HCT116 (cell line): Measurements from ENCODE around the gene DPH5. TPM values are rescaled to one million over a fixed set of nuclear protein-coding genes. Genes with fewer than 3 reads are reported as not detected.

ENCODE experiments used
- ATAC-seq: fragments of 200-7000 bp; cut with Tn5 transposase; 2 replicates; pipeline ENCODE4 v1.9.1; 2020; ENCODE audit warnings: mild to moderate bottlenecking, moderate library complexity
- BruUV-seq: library from RNA; stranded (reverse); fragments of 400-500 nt; replicated peaks from 2 replicates; lab custom pipeline; 2021; lab: Mats Ljungman, UMichigan
- CTCF ChIA-PET: fragments of 300-600 bp; sonication (Branson Sonifier 250); formaldehyde crosslinking; loops from one replicate; lab custom pipeline; 2021; ENCODE audit warnings: antibody characterized with exemption; lab: Charles Lee
- POLR2A ChIA-PET: fragments of 300-600, 350-600 bp; sonication (Branson Sonifier 250); formaldehyde crosslinking; loops from one replicate; lab custom pipeline; 2021; ENCODE audit warnings: antibody characterized with exemption; lab: Charles Lee
- RAD21 ChIA-PET, 2 experiments: fragments of 300-600 bp; sonication (Branson Sonifier 250); formaldehyde crosslinking; loops; one replicate each; lab custom pipeline; 2023; ENCODE audit warnings: low total read pairs in 2 of 2; ENCODE audit not compliant: uncharacterized antibody in 2 of 2, unreplicated experiment in 2 of 2, low non-redundant PET in 1 of 2; lab: Charles Lee
- DNase-seq: peaks from one replicate; pipeline ENCODE4 v3.0.0-alpha.2; 2010; ENCODE audit warnings: low read depth, low spot score
- H2AFZ ChIP-seq: fragments of 200-600 bp; shearing (Covaris generic), sonication (generic); 2 replicates; pipeline ENCODE4 v1.6.1; 2017; ENCODE audit warnings: low read depth, mixed run types, mixed read lengths, antibody characterized with exemption, low read length; ENCODE audit not compliant: poor library complexity, severe bottlenecking
- H3K27ac ChIP-seq: 2 replicates; pipeline ENCODE4 v1.5.1; 2012; ENCODE audit warnings: low read depth, low read length
- H3K27me3 ChIP-seq: fragments of 200-600 bp; sonication (generic); 2 replicates; pipeline ENCODE4 v1.6.1; 2016; ENCODE audit warnings: mixed run types, low read length, mixed read lengths; ENCODE audit not compliant: insufficient read depth
- H3K36me3 ChIP-seq, 2 experiments: fragments of 200-500 bp in 1 of 2; fragments of 200-600 bp in 1 of 2; sonication (Bioruptor generic) in 1 of 2; sonication (generic) in 1 of 2; 2 replicates each; pipeline versions ENCODE4 v1.5.1 to v1.6.1; 2014 to 2016; ENCODE audit warnings: low read length in 2 of 2, inconsistent platforms in 1 of 2, mixed read lengths in 1 of 2, mixed run types in 1 of 2; ENCODE audit not compliant: insufficient read depth in 2 of 2, control insufficient read depth in 1 of 2
- H3K4me1 ChIP-seq, 2 experiments: fragments of 200-600 bp in 1 of 2; sonication (generic) in 1 of 2; 2 replicates each; pipeline versions ENCODE4 v1.5.1 to v1.6.1; 2012 to 2017; ENCODE audit warnings: low read length in 2 of 2, inconsistent platforms in 1 of 2, mild to moderate bottlenecking in 1 of 2, mixed read lengths in 1 of 2, mixed run types in 1 of 2, moderate library complexity in 1 of 2; ENCODE audit not compliant: insufficient read depth in 2 of 2, control insufficient read depth in 1 of 2
- H3K4me2 ChIP-seq: fragments of 200-600 bp; sonication (generic); 2 replicates; pipeline ENCODE4 v1.6.1; 2017; ENCODE audit warnings: mixed run types, low read length, mixed read lengths
- H3K4me3 ChIP-seq, 2 experiments: fragments of 200-600 bp in 1 of 2; sonication (generic) in 1 of 2; replicated peaks in 1 of 2; 2 replicates each; pipeline ENCODE4 v1.5.1; 2011 to 2016; ENCODE audit warnings: low read length in 2 of 2, control low read depth in 1 of 2, low read depth in 1 of 2, mild to moderate bottlenecking in 1 of 2, mixed read lengths in 1 of 2, mixed run types in 1 of 2
- H3K79me2 ChIP-seq: fragments of 200-600 bp; sonication (generic); 2 replicates; pipeline ENCODE4 v1.6.1; 2017; ENCODE audit warnings: mild to moderate bottlenecking, mixed run types, low read length, moderate library complexity, mixed read lengths; ENCODE audit not compliant: insufficient read depth
- H3K9ac ChIP-seq: fragments of 200-600 bp; sonication (generic); 2 replicates; pipeline ENCODE4 v1.6.1; 2016; ENCODE audit warnings: low read length, mixed read lengths
- H3K9me2 ChIP-seq: fragments of 200-600 bp; sonication (generic), shearing (Covaris generic); 2 replicates; pipeline ENCODE4 v1.6.1; 2017; ENCODE audit warnings: mixed run types, mild to moderate bottlenecking, moderate library complexity; ENCODE audit not compliant: insufficient read depth
- H3K9me3 ChIP-seq, 2 experiments: fragments of 200-500 bp in 1 of 2; fragments of 200-600 bp in 1 of 2; sonication (Bioruptor generic) in 1 of 2; sonication (generic) in 1 of 2; 2 replicates each; pipeline ENCODE4 v1.6.1; 2014 to 2017; ENCODE audit warnings: low read length in 2 of 2, mixed read lengths in 2 of 2, inconsistent platforms in 1 of 2, low read depth in 1 of 2, mild to moderate bottlenecking in 1 of 2, mixed run types in 1 of 2, moderate library complexity in 1 of 2; ENCODE audit not compliant: control insufficient read depth in 1 of 2, insufficient read depth in 1 of 2
- H4K20me1 ChIP-seq: fragments of 200-600 bp; sonication (generic), shearing (Covaris generic); 2 replicates; pipeline ENCODE4 v1.6.1; 2017; ENCODE audit warnings: mixed run types, mild to moderate bottlenecking, moderate library complexity; ENCODE audit not compliant: insufficient read depth
- ATF3 ChIP-seq: IDR thresholded peaks from 2 replicates; pipeline ENCODE4 v1.6.1; 2012
- CBX3 ChIP-seq: IDR thresholded peaks from 2 replicates; pipeline ENCODE4 v1.6.1; 2012; ENCODE audit warnings: low read depth
- CEBPB ChIP-seq: IDR thresholded peaks from 2 replicates; pipeline ENCODE4 v1.6.1; 2012; ENCODE audit warnings: low read depth
- CTCF ChIP-seq, 3 experiments: fragments of 200-600 bp in 1 of 3; sonication (generic) in 1 of 3; IDR thresholded peaks in 2 of 3; conservative IDR thresholded peaks in 1 of 3; 2 replicates each; pipeline ENCODE4 v1.5.1; 2012 to 2017; ENCODE audit warnings: low read depth in 2 of 3, low read length in 2 of 3, antibody characterized with exemption in 1 of 3, borderline replicate concordance in 1 of 3, control low read depth in 1 of 3, mild to moderate bottlenecking in 1 of 3, mixed read lengths in 1 of 3, mixed run types in 1 of 3, moderate library complexity in 1 of 3; ENCODE audit not compliant: insufficient read depth in 1 of 3
- EGR1 ChIP-seq: IDR thresholded peaks from 2 replicates; pipeline ENCODE4 v1.6.1; 2012; ENCODE audit warnings: low read depth
- ELF1 ChIP-seq: IDR thresholded peaks from 2 replicates; pipeline ENCODE4 v1.6.1; 2012; ENCODE audit warnings: low read depth, borderline replicate concordance
- EZH2phosphoT487 ChIP-seq: fragments of 200-600 bp; IDR thresholded peaks from 2 replicates; pipeline ENCODE4 v1.6.1; 2018; ENCODE audit warnings: antibody characterized with exemption, borderline replicate concordance
- FOSL1 ChIP-seq: IDR thresholded peaks from 2 replicates; pipeline ENCODE4 v1.6.1; 2012; ENCODE audit warnings: low read depth
- JUND ChIP-seq: IDR thresholded peaks from 2 replicates; pipeline ENCODE4 v1.6.1; 2012
- MAX ChIP-seq: IDR thresholded peaks from 2 replicates; pipeline ENCODE4 v1.6.1; 2012
- POLR2A ChIP-seq: IDR thresholded peaks from 2 replicates; pipeline ENCODE4 v1.7.0; 2011; ENCODE audit warnings: borderline replicate concordance; ENCODE audit not compliant: insufficient read depth, insufficient read length; ENCODE audit errors: extremely low read depth
- POLR2AphosphoS5 ChIP-seq: IDR thresholded peaks from 2 replicates; pipeline ENCODE4 v1.6.1; 2011; ENCODE audit warnings: mild to moderate bottlenecking, low read depth, low read length, moderate library complexity
- RAD21 ChIP-seq: IDR thresholded peaks from 2 replicates; pipeline ENCODE4 v1.6.1; 2012; ENCODE audit warnings: low read depth, mild to moderate bottlenecking
- SIN3A ChIP-seq: IDR thresholded peaks from 2 replicates; pipeline ENCODE4 v1.6.1; 2012; ENCODE audit warnings: low read depth
- SP1 ChIP-seq: IDR thresholded peaks from 2 replicates; pipeline ENCODE4 v1.6.1; 2012; ENCODE audit warnings: low read depth
- SRF ChIP-seq: IDR thresholded peaks from 2 replicates; pipeline ENCODE4 v1.6.1; 2012; ENCODE audit warnings: low read depth
- TCF7L2 ChIP-seq: IDR thresholded peaks from 2 replicates; pipeline ENCODE4 v1.7.0; 2011; ENCODE audit warnings: borderline replicate concordance, inconsistent platforms; ENCODE audit not compliant: insufficient read depth, insufficient read length; ENCODE audit errors: extremely low read depth
- YY1 ChIP-seq: IDR thresholded peaks from 2 replicates; pipeline ENCODE4 v1.6.1; 2011; ENCODE audit warnings: low read length, low read depth, moderate library complexity, mild to moderate bottlenecking; ENCODE audit not compliant: insufficient replicate concordance; ENCODE audit errors: extremely low read depth
- ZFX ChIP-seq: fragments of 450-650 bp; IDR thresholded peaks from 2 replicates; pipeline ENCODE4 v1.6.1; 2017
- ZNF274 ChIP-seq: fragments of 200-500 bp; sonication (Bioruptor generic); IDR thresholded peaks from 2 replicates; pipeline ENCODE4 v1.6.1; 2014; ENCODE audit warnings: mild to moderate bottlenecking, low read depth, low read length, inconsistent platforms
- intact Hi-C: fragments of 100-400 bp; cut with micrococcal nuclease; formaldehyde crosslinking; loops from 2 replicates; pipeline ENCODE4 v1.10.0; 2022
- total RNA-seq: library from RNA; stranded (reverse); gene quantifications from one replicate; pipeline ENCODE4 v1.2.1, GENCODE V29; 2021; ENCODE audit not compliant: unreplicated experiment

The DPH5 gene
- total RNA-seq, 1 experiment from 2014 or later, result 55.8 TPM

GRCh38 chr1:100941580-100942216, 83.9 kb downstream of the DPH5 start:
- no peak for TF ChIP-seq SRF
- ATAC-seq, result no peak

GRCh38 chr1:100941098-100941527, 84.5 kb downstream of the DPH5 start:
- H3K9me3 ChIP-seq, result no peaks in the 10 kb centered on the region
- ATAC-seq (no peak), DNase-seq (no peak)
- intact Hi-C loops, result no loop called here
- no peak overlapping the region for H2AFZ ChIP-seq
- BruUV-seq, result no TSS peak
- ChIA-PET CTCF (no interaction called here), RAD21 (no interaction called here), POLR2A (no interaction called here)
- H4K20me1 ChIP-seq, result no peaks in the 10 kb centered on the region
- H3K9ac ChIP-seq, result no peak overlapping the region
- TF ChIP-seq ZNF274 (no peak), POLR2A (no peak), EZH2phosphoT487 (no peak), SIN3A (no peak), TCF7L2 (no peak), JUND (no peak), CTCF (IDR thresholded peaks at IDR 0.05 in 2 of 3, conservative IDR thresholded peaks at IDR 0.05 in 1 of 3; ENCODE audit: borderline replicate concordance in 1 of 3, insufficient read depth in 1 of 3, low read depth in 2 of 3, low read length in 2 of 3) (no peak), MAX (no peak), ELF1 (no peak), ZFX (no peak), ATF3 (no peak), FOSL1 (no peak), SP1 (no peak), YY1 (no peak), CEBPB (no peak), RAD21 (no peak), EGR1 (no peak), POLR2AphosphoS5 (no peak), CBX3 (no peak)
- H3K4me1 ChIP-seq, result no peaks in the 10 kb centered on the region
- H3K27me3 ChIP-seq, result no peaks in the 10 kb centered on the region
- no peak overlapping the region for H3K4me3 ChIP-seq
- H3K36me3 ChIP-seq, result peaks cover 0 to 4% of the 10 kb centered on the region in 2 experiments; a peak in 1 of 4 replicates
- no peak overlapping the region for H3K4me2 ChIP-seq
- H3K9me2 ChIP-seq, result no peaks in the 10 kb centered on the region
- no peak overlapping the region for H3K27ac ChIP-seq
- H3K79me2 ChIP-seq, result peaks cover 4% of the 10 kb centered on the region; the same call in 1 of the 2 replicates

More at GRCh38 chr1:100941580-100942216, 83.9 kb downstream of the DPH5 start:
- H2AFZ ChIP-seq, result no peak overlapping the region
- H3K9me2 ChIP-seq, result no peaks in the 10 kb centered on the region
- H3K36me3 ChIP-seq, result peaks cover 0 to 4% of the 10 kb centered on the region in 2 experiments; a peak in 1 of 4 replicates
- H3K4me1 ChIP-seq, result no peaks in the 10 kb centered on the region
- H3K9ac ChIP-seq, result no peak overlapping the region
- no peaks in the 10 kb centered on the region for H3K9me3 ChIP-seq
- POLR2A ChIA-PET, result no interaction called here
- H3K27ac ChIP-seq, result no peak overlapping the region
- no peaks in the 10 kb centered on the region for H3K27me3 ChIP-seq
- H3K79me2 ChIP-seq, result no peaks in the 10 kb centered on the region
- BruUV-seq, result no TSS peak
- H3K4me3 ChIP-seq, result no peak overlapping the region
- DNase-seq, result no peak
- CTCF ChIA-PET, result no interaction called here
- RAD21 ChIA-PET, result no interaction called here
- no peak overlapping the region for H3K4me2 ChIP-seq
- intact Hi-C loops, result no loop called here
- H4K20me1 ChIP-seq, result no peaks in the 10 kb centered on the region
